Measurements from ENCODE around the gene CHST9.

- TF ChIP-seq CTCF (IDR thresholded peaks at IDR 0.05) (no peak), POLR2A (IDR thresholded peaks at IDR 0.05) (no peak)
Observed at GRCh38 chr18:27175245-27175644, 9.9 kb downstream of the CHST9 start.
